Fibroblast of lung (primary cell): Measurements from ENCODE around the gene RGS7.

Source experiments
- EZH2 ChIP-seq: IDR thresholded peaks from 2 replicates; pipeline ENCODE4 v1.5.1; 2012; ENCODE audit warnings: low read length, control low read depth, mild to moderate bottlenecking; ENCODE audit errors: missing control alignments
- TF ChIP-seq, protein P1 (sequence below), 2 donors: IDR thresholded peaks in 1 of 2; conservative IDR thresholded peaks in 1 of 2; 1 replicate in 1 of 2; 2 replicates in 1 of 2; pipeline ENCODE4 v1.5.1; 2011 to 2012; ENCODE audit warnings: low read length in 2 of 2, control low read depth in 1 of 2, inconsistent platforms in 1 of 2, low read depth in 1 of 2, mild to moderate bottlenecking in 1 of 2

DNA sequence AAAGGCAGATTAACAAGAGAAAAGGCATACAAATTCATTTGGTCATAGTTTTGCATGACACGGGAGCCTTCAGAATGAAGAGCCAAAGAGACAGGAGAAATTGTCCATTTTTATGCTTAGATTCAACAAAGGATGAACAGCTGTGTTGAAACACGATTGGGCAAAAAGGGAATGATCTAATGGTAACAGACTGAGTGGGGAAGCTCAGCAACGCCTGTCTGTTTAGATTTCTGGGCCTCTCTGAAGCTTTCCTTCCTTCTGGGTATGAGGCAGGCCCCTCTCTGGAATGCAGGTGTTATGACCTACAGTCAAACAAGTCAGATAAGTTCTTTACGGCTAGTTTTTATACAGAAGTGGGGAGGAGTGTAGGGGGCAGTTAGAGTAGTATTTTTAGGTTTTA, 154.6 kb downstream of the RGS7 start:
- TF ChIP-seq, protein P1, sequence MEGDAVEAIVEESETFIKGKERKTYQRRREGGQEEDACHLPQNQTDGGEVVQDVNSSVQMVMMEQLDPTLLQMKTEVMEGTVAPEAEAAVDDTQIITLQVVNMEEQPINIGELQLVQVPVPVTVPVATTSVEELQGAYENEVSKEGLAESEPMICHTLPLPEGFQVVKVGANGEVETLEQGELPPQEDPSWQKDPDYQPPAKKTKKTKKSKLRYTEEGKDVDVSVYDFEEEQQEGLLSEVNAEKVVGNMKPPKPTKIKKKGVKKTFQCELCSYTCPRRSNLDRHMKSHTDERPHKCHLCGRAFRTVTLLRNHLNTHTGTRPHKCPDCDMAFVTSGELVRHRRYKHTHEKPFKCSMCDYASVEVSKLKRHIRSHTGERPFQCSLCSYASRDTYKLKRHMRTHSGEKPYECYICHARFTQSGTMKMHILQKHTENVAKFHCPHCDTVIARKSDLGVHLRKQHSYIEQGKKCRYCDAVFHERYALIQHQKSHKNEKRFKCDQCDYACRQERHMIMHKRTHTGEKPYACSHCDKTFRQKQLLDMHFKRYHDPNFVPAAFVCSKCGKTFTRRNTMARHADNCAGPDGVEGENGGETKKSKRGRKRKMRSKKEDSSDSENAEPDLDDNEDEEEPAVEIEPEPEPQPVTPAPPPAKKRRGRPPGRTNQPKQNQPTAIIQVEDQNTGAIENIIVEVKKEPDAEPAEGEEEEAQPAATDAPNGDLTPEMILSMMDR (conservative IDR thresholded peaks at IDR 0.05 in 1 of 2, IDR thresholded peaks at IDR 0.05 in 1 of 2; ENCODE audit: low read depth in 1 of 2, low read length in 2 of 2), result no peak
- no peak for TF ChIP-seq EZH2
